ENCODE data around the gene ST3GAL4. TPM values are rescaled to one million over a fixed set of nuclear protein-coding genes. Genes with fewer than 3 reads are reported as not detected.

The ST3GAL4 gene
- 11.2 and 11.5 TPM in 2 replicates for total RNA-seq (2022)
- percentile 56 among the genes with signal in this experiment for Bru-seq, nascent RNA
- BruChase-seq, experiment 1, labeled RNA remaining after a 2-hour chase = percentile 60 among the genes with signal in this experiment
- percentile 62 among the genes with signal in this experiment for BruChase-seq, experiment 2, labeled RNA remaining after a 6-hour chase
- long read RNA-seq, partial matches to known transcripts = 0 of 3 reads
- long read RNA-seq, other reads (novel, unspliced or antisense) = 3 of 3 reads

- peaks cover 5% of the 10 kb centered on the region for H3K36me3 Mint-ChIP-seq (ENCODE audit: insufficient read depth, unreplicated experiment)
- DNase-seq = peak; percentile 94
- H3K4me1 ChIP-seq = peaks cover 22% of the 10 kb centered on the region
- H3K9me3 Mint-ChIP-seq (ENCODE audit: unreplicated experiment) = no peaks in the 10 kb centered on the region
- peaks cover 18% of the 10 kb centered on the region for H3K4me1 Mint-ChIP-seq (ENCODE audit: low read depth, unreplicated experiment)
- POLR2A ChIA-PET = interaction anchor here (0.6 to 1.7 kb wide), 5 partner anchors 10 to 144 kb away, joined by 4 to 9 read pairs (median 5); partner anchors contain the start of genes DCPS and FAM118B
- TF ChIP-seq, protein P1, sequence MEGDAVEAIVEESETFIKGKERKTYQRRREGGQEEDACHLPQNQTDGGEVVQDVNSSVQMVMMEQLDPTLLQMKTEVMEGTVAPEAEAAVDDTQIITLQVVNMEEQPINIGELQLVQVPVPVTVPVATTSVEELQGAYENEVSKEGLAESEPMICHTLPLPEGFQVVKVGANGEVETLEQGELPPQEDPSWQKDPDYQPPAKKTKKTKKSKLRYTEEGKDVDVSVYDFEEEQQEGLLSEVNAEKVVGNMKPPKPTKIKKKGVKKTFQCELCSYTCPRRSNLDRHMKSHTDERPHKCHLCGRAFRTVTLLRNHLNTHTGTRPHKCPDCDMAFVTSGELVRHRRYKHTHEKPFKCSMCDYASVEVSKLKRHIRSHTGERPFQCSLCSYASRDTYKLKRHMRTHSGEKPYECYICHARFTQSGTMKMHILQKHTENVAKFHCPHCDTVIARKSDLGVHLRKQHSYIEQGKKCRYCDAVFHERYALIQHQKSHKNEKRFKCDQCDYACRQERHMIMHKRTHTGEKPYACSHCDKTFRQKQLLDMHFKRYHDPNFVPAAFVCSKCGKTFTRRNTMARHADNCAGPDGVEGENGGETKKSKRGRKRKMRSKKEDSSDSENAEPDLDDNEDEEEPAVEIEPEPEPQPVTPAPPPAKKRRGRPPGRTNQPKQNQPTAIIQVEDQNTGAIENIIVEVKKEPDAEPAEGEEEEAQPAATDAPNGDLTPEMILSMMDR (IDR thresholded peaks at IDR 0.05; ENCODE audit: insufficient read depth in 1 of 2, low read depth in 1 of 2, low read length in 1 of 2, severe bottlenecking in 1 of 2, unreplicated experiment in 1 of 2) = no peak
- no peaks in the 10 kb centered on the region for H3K27me3 ChIP-seq (replicated peaks; ENCODE audit: control insufficient read depth, insufficient read depth, low read length)
- no peaks in the 10 kb centered on the region for H3K9me3 ChIP-seq
- CTCF ChIA-PET = interaction anchor here (0.6 to 1.6 kb wide), 5 partner anchors 45 to 130 kb away, joined by 3 to 9 read pairs (median 5); partner anchors contain the start of gene DCPS
- intact Hi-C loops (cut with micrococcal nuclease; ENCODE audit: unreplicated experiment) = loop anchor here (2.0 kb wide), 1 partner anchor 45 kb away; no protein-coding TSS in a partner anchor
- H3K27ac Mint-ChIP-seq (ENCODE audit: unreplicated experiment) = peak within 1 kb of the TSS; percentile 65
- no TSS peak for BruUV-seq (replicated peaks)
- H3K36me3 ChIP-seq (ENCODE audit: control insufficient read depth, insufficient read depth, low read length) = no peaks in the 10 kb centered on the region
- H3K27me3 Mint-ChIP-seq (ENCODE audit: insufficient read depth, unreplicated experiment) = no peaks in the 10 kb centered on the region
- peak within 1 kb of the TSS; percentile 93 for H3K4me3 Mint-ChIP-seq (ENCODE audit: unreplicated experiment)
- peak within 1 kb of the TSS; percentile 82 for H3K4me3 ChIP-seq (ENCODE audit: low read depth, low read length)
Measured at GRCh38 chr11:126355324-126355925, at the start of gene ST3GAL4. TSS of gene ST3GAL4 (plus strand) at chr11:126355686. CDS start at chr11:126406156, 50,470 bp downstream.

- H3K9me3 ChIP-seq = no peaks in the 10 kb centered on the region
- intact Hi-C loops (cut with micrococcal nuclease; ENCODE audit: unreplicated experiment) = no loop called here
- DNase-seq = no peak
- 0 out of 2 replicates have a peak, but pooled peaks cover 4% of the 10 kb centered on the region for H3K4me1 ChIP-seq
- H3K4me3 ChIP-seq (ENCODE audit: low read depth, low read length) = no peak overlapping the region
- ChIA-PET POLR2A (no interaction called here), CTCF (no interaction called here)
- TF ChIP-seq, protein P1 (IDR thresholded peaks at IDR 0.05; ENCODE audit: insufficient read depth in 1 of 2, low read depth in 1 of 2, low read length in 1 of 2, severe bottlenecking in 1 of 2, unreplicated experiment in 1 of 2) = no peak
- H3K9me3 Mint-ChIP-seq (ENCODE audit: unreplicated experiment) = no peaks in the 10 kb centered on the region
- H3K36me3 Mint-ChIP-seq (ENCODE audit: insufficient read depth, unreplicated experiment) = peaks cover 42% of the 10 kb centered on the region
- H3K36me3 ChIP-seq (ENCODE audit: control insufficient read depth, insufficient read depth, low read length) = peaks cover 2% of the 10 kb centered on the region; the same call in 1 of the 2 replicates
- H3K27me3 Mint-ChIP-seq (ENCODE audit: insufficient read depth, unreplicated experiment) = no peaks in the 10 kb centered on the region
- no peaks in the 10 kb centered on the region for H3K27me3 ChIP-seq (replicated peaks; ENCODE audit: control insufficient read depth, insufficient read depth, low read length)
- BruUV-seq (replicated peaks) = no TSS peak
- H3K27ac Mint-ChIP-seq (ENCODE audit: unreplicated experiment) = no peak overlapping the region
- H3K4me3 Mint-ChIP-seq (ENCODE audit: unreplicated experiment) = peak overlapping the region; percentile 46
- H3K4me1 Mint-ChIP-seq (ENCODE audit: low read depth, unreplicated experiment) = peaks cover 12% of the 10 kb centered on the region
Measured at GRCh38 chr11:126305699-126306098, 49.8 kb upstream of the ST3GAL4 start.

GRCh38 chr11:126307706-126308105, 47.8 kb upstream of the ST3GAL4 start:
- TF ChIP-seq, protein P1 (IDR thresholded peaks at IDR 0.05; ENCODE audit: insufficient read depth in 1 of 2, low read depth in 1 of 2, low read length in 1 of 2, severe bottlenecking in 1 of 2, unreplicated experiment in 1 of 2) = peak; percentile 62 to 65
- no peaks in the 10 kb centered on the region for H3K36me3 ChIP-seq (ENCODE audit: control insufficient read depth, insufficient read depth, low read length)
- Mint-ChIP-seq H3K27ac (ENCODE audit: unreplicated experiment) (no peak overlapping the region), H3K4me1 (ENCODE audit: low read depth, unreplicated experiment) (peaks cover 12% of the 10 kb centered on the region), H3K9me3 (ENCODE audit: unreplicated experiment) (no peaks in the 10 kb centered on the region), H3K4me3 (ENCODE audit: unreplicated experiment) (no peak overlapping the region), H3K36me3 (ENCODE audit: insufficient read depth, unreplicated experiment) (peaks cover 25% of the 10 kb centered on the region), H3K27me3 (ENCODE audit: insufficient read depth, unreplicated experiment) (no peaks in the 10 kb centered on the region)
- H3K4me1 ChIP-seq = 0 out of 2 replicates have a peak, but pooled peaks cover 4% of the 10 kb centered on the region
- DNase-seq = peak in 1 of 2 experiments; percentile 61
- no peaks in the 10 kb centered on the region for H3K9me3 ChIP-seq
- ChIA-PET CTCF (interaction anchor here (1.0 to 1.2 kb wide), 3 partner anchors 52 to 173 kb away, joined by 3 to 11 read pairs (median 3); no protein-coding TSS in a partner anchor), POLR2A (no interaction called here)
- H3K27me3 ChIP-seq (replicated peaks; ENCODE audit: control insufficient read depth, insufficient read depth, low read length) = no peaks in the 10 kb centered on the region
- no TSS peak for BruUV-seq (replicated peaks)
- intact Hi-C loops (cut with micrococcal nuclease; ENCODE audit: unreplicated experiment) = no loop called here
- H3K4me3 ChIP-seq (ENCODE audit: low read depth, low read length) = no peak overlapping the region
